ENCODE results near the gene NPHP4. TPM values are rescaled to one million over a fixed set of nuclear protein-coding genes. Genes with fewer than 3 reads are reported as not detected.
"Not testable (repeated sequence)": the region's sequence is repeated elsewhere in the genome, so short reads cannot be mapped to it uniquely, and the experiment has no call there.

Gene NPHP4
- total RNA-seq, 1 experiment from 2014 or later, result 1.9 TPM

GRCh38 chr1:6024376-6024775, 32.2 kb upstream of the NPHP4 start:
- no peak for DNase-seq (ENCODE audit: low spot score)

GRCh38 chr1:6023346-6023745, 31.1 kb upstream of the NPHP4 start:
- DNase-seq (ENCODE audit: low spot score), result no peak

GRCh38 chr1:6022193-6022592, 30.0 kb upstream of the NPHP4 start:
- DNase-seq (ENCODE audit: low spot score), result no peak

GRCh38 chr1:6019166-6019845, 27.1 kb upstream of the NPHP4 start:
- no peak for DNase-seq (ENCODE audit: low spot score)

- not testable (repeated sequence) for DNase-seq (ENCODE audit: low spot score)
Measured at GRCh38 chr1:6017654-6018053, 25.4 kb upstream of the NPHP4 start.

GRCh38 chr1:6016191-6016865, 24.1 kb upstream of the NPHP4 start:
- DNase-seq (ENCODE audit: low spot score), result peak; percentile 70

- no peak for DNase-seq (ENCODE audit: low spot score)
Measured at GRCh38 chr1:6014130-6014999, 22.1 kb upstream of the NPHP4 start.

GRCh38 chr1:6013491-6013890, 21.3 kb upstream of the NPHP4 start:
- DNase-seq (ENCODE audit: low spot score), result no peak

GRCh38 chr1:6012529-6013318, 20.5 kb upstream of the NPHP4 start:
- DNase-seq (ENCODE audit: low spot score), result no peak

GRCh38 chr1:6011946-6012258, 19.7 kb upstream of the NPHP4 start:
- no peak for DNase-seq (ENCODE audit: low spot score)

GRCh38 chr1:6011161-6011945, 19.1 kb upstream of the NPHP4 start:
- no peak for DNase-seq (ENCODE audit: low spot score)

- DNase-seq (ENCODE audit: low spot score), result no peak
Measured at GRCh38 chr1:6010554-6010953, 18.3 kb upstream of the NPHP4 start.

- DNase-seq (ENCODE audit: low spot score), result no peak
Measured at GRCh38 chr1:6009120-6010040, 17.2 kb upstream of the NPHP4 start.

- DNase-seq (ENCODE audit: low spot score), result no peak
Measured at GRCh38 chr1:6008696-6009095, 16.5 kb upstream of the NPHP4 start.

GRCh38 chr1:6008084-6008415, 15.8 kb upstream of the NPHP4 start:
- DNase-seq (ENCODE audit: low spot score), result no peak

GRCh38 chr1:6007318-6008083, 15.3 kb upstream of the NPHP4 start:
- no peak for DNase-seq (ENCODE audit: low spot score)

GRCh38 chr1:6006882-6007281, 14.7 kb upstream of the NPHP4 start:
- DNase-seq (ENCODE audit: low spot score), result no peak

GRCh38 chr1:6005276-6005917, 13.2 kb upstream of the NPHP4 start:
- DNase-seq (ENCODE audit: low spot score), result no peak
